ENCODE data around the gene GSE1. TPM values are rescaled to one million over a fixed set of nuclear protein-coding genes. Genes with fewer than 3 reads are reported as not detected.

GSE1 gene
- total and polyA plus RNA-seq, 2 experiments from 2014 or later: 32.4 to 135 TPM

GRCh38 chr16:85712801-85713200 lies 99.7 kb downstream of the GSE1 start:
- no peak for ATAC-seq
- no peak overlapping the region for H3K4me2 ChIP-seq
- no peaks in the 10 kb centered on the region for H3K36me3 ChIP-seq (ENCODE audit: insufficient read depth)
- peaks cover 17% of the 10 kb centered on the region for H3K27me3 Mint-ChIP-seq (ENCODE audit: insufficient read depth, low read depth, poor library complexity)
- peaks cover 8% of the 10 kb centered on the region; the same call in 2 of the 3 replicates for H3K9me3 Mint-ChIP-seq
- no peaks in the 10 kb centered on the region; the same call in 1 of the 2 replicates for H3F3A ChIP-seq (replicated peaks; ENCODE audit: low read depth)
- H3K9me2 ChIP-seq (ENCODE audit: insufficient read depth): no peaks in the 10 kb centered on the region
- H3K4me3 ChIP-seq: no peak overlapping the region
- H3K27ac ChIP-seq (ENCODE audit: low read depth): no peak overlapping the region
- peaks cover 14% of the 10 kb centered on the region for H3K36me3 Mint-ChIP-seq (ENCODE audit: low read depth)
- no peaks in the 10 kb centered on the region for H3K27me3 ChIP-seq (ENCODE audit: insufficient read depth)
- peaks cover 3% of the 10 kb centered on the region; the same call in 1 of the 2 replicates for H3K4me1 ChIP-seq (ENCODE audit: insufficient read depth)
- DNase-seq (ENCODE audit: low spot score): no peak
- peaks cover 23% of the 10 kb centered on the region for H3K4me1 Mint-ChIP-seq
- H3K4me3 Mint-ChIP-seq: no peak overlapping the region
- H3K27ac Mint-ChIP-seq: no peak overlapping the region
- TF ChIP-seq ETS1 (IDR thresholded peaks at IDR 0.05): no peak
- TF ChIP-seq ZNF462 (CRISPR knock-in tag; IDR thresholded peaks at IDR 0.05): no peak
- no peak for TF ChIP-seq EZH2phosphoT487 (IDR thresholded peaks at IDR 0.05; ENCODE audit: unreplicated experiment)
- TF ChIP-seq NANOG (IDR thresholded peaks at IDR 0.05; ENCODE audit: borderline replicate concordance): no peak
- TF ChIP-seq ZNF331 (CRISPR knock-in tag; IDR thresholded peaks at IDR 0.05; ENCODE audit: low read depth): no peak
- no peaks in the 10 kb centered on the region for H4K20me1 ChIP-seq (replicated peaks; ENCODE audit: insufficient read depth)
- no peaks in the 10 kb centered on the region for H3K79me2 ChIP-seq (replicated peaks; ENCODE audit: insufficient read depth)
- no peak overlapping the region for H2AFZ ChIP-seq
